Effector CD4-positive, alpha-beta T cell (primary cell): Measurements from ENCODE around the gene PLEKHH3.
"Not testable (repeated sequence)": the region's sequence is repeated elsewhere in the genome, so short reads cannot be mapped to it uniquely, and the experiment has no call there.

Experiments
- DNase-seq: peaks from one replicate; pipeline ENCODE4 v3.0.0-alpha.2; 2020

The PLEKHH3 gene

DNA sequence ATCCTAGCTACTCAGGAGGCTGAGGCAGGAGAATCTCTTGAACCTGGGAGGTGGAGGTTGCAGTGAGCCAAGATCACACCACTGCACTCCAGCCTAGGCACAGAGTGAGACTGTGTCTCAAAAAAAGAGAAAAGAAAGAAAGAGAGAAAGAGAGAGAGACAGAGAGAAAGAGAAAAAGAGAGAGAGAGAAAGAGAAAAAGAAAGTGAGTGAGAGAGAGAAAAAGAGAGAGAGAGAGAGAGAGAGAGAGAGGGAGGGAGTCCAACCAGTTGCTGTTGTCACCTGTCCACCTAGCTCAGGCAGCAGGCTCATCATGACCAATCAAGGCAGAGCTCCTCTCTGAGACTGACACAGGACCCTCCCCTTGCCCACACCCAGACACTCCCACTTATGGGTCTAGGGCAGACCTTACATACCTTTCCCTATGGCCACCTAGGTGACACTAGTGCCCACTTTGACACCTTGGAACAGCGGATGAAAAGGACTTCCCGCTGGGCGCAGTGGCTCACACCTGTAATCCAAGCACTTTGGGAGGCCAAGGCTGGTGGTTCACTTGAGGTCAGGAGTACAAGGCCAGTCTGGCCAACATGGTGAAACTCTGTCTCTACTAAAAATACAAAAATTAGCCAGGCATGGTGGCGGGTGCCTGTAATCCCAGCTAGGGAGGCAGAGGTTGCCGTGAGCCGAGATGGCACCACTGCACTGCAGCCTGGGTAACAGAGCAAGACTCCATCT lies 49.6 kb downstream of the PLEKHH3 start:
- DNase-seq = not testable (repeated sequence)

DNA sequence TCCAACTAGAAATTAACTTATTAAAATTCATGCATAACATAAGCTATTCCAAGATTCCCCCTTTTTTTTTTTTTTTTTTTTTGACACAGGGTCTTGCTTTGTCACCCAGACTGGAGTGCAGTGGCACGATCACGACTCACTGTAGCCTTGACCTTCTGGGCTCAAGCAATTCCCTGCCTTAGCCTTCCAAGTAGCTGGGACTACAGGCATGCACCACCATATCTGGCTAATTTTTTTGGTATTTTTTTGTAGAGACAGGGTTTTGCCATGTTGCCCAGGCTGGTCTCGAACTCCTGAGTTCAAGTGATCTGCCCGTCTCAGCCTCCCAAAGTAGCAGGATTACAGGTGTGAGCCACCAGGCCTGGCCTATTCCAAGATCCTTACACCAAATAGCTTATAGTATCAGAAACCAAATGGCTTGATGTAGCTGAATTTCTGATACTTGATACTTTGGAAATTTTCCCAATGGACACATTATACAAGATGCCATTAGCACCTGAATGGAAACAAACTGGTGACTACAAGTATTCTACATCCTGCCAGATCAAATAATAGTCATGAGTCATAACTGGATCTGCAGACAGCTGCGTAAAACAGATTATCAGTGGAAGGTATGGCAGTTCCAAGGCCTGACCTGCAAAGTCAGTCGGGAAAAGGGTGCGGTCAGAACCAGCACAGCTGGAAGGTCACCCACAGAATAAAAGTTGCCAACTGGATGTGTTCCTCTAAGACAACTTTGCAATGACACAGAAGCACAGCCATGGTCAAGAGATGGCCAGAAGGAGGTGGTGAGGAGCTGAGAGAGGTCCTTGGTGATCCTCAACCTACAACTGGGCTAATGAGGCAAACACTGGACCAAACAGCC lies 52.8 kb downstream of the PLEKHH3 start:
- DNase-seq = no peak

DNA sequence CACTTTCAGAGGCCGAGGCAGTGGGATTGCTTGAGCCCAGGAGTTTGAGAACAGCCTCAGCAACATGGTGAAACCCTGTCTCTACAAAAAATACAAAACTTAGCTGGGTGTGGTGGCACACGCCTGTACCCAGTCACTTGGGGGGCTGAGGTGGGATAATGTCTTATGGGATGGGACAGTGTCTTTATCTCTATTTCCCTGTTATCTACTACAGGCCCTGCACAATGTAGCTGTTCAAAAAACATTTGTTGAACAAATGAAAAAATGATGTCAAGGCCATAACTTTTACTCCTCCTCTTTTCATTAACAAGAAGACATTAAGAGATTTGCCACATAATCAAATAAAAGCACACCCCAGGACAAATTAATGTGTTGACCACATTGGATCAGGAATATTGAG lies 53.5 kb downstream of the PLEKHH3 start:
- no peak for DNase-seq

- not testable (repeated sequence) for DNase-seq
Observed at GRCh38 chr17:42621987-42622386, 54.8 kb downstream of the PLEKHH3 start.

DNA sequence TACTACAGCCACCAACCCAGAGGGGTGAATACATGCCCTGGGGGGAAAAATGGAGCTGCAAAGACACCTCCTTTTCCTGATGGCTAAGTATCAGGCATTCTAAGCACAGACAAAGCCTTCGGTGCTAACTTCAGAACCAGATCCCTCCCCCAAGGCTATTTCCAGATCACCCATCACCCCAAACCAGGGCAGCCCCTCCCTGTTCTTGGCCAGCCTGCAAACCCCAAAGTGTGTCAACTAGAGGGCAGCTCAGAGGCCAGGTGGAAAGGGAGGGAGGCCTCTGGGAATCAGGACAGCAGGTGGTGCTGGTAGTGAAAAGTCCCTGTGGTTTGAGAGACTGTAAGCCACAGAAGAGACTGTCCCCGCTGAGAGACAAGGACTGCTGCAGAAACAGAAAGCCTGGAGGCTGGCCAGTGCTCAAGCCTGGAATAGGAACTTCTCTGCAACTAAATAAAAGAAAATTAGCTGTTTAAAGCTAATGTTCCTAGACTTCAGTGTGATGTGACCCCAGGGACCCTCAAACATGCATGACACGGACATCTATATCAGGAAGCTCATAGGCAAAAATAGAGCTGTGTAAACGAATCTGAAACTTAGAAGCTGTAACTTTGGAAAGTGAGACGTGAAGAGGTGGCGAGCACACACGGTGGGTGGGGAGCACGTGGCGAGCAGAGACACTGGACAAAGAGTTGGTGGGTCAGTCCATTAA lies 58.2 kb downstream of the PLEKHH3 start:
- DNase-seq = no peak

- DNase-seq = no peak
Observed at GRCh38 chr17:42617956-42618431, 58.8 kb downstream of the PLEKHH3 start.
